ENCODE measurements around the gene EPC1. TPM values are rescaled to one million over a fixed set of nuclear protein-coding genes. Genes with fewer than 3 reads are reported as not detected.
A peak's percentile ranks its signal among the peaks of the same experiment; 100 is the strongest.

Gene EPC1
- total RNA-seq, 3 donors from 2014 or later: 33.7 to 47.9 (median 46.9) TPM

- H3K4me3 ChIP-seq: no peak overlapping the region
- ATAC-seq: no peak
- no peak for DNase-seq
- peaks cover 14% of the 10 kb centered on the region for H3K4me1 ChIP-seq (ENCODE audit: low read depth)
- H3K9me3 ChIP-seq: no peaks in the 10 kb centered on the region
- intact Hi-C loops (cut with DNase I, micrococcal nuclease): no loop called here
- H3K36me3 ChIP-seq (ENCODE audit: low read depth): no peaks in the 10 kb centered on the region
- TF ChIP-seq CTCF (IDR thresholded peaks at IDR 0.05): no peak
Observed at GRCh38 chr10:32314588-32314987, 32.4 kb downstream of the EPC1 start.

- Histone ChIP-seq H3K4me3 (no peak overlapping the region), H3K4me1 (ENCODE audit: low read depth) (peaks cover 4% of the 10 kb centered on the region), H3K9me3 (no peaks in the 10 kb centered on the region), H3K36me3 (ENCODE audit: low read depth) (no peaks in the 10 kb centered on the region)
- DNase-seq: no peak
- TF ChIP-seq CTCF (IDR thresholded peaks at IDR 0.05): no peak
- intact Hi-C loops (cut with DNase I, micrococcal nuclease): no loop called here
- ATAC-seq: peak; percentile 36
Observed at GRCh38 chr10:32308027-32308603, 38.8 kb downstream of the EPC1 start.

GRCh38 chr10:32307609-32308008 is 39.3 kb downstream of the EPC1 start:
- no peak for TF ChIP-seq CTCF (IDR thresholded peaks at IDR 0.05)
- intact Hi-C loops (cut with DNase I, micrococcal nuclease): no loop called here
- Histone ChIP-seq H3K9me3 (no peaks in the 10 kb centered on the region), H3K36me3 (ENCODE audit: low read depth) (no peaks in the 10 kb centered on the region), H3K4me3 (no peak overlapping the region), H3K4me1 (ENCODE audit: low read depth) (peaks cover 4% of the 10 kb centered on the region)
- ATAC-seq (no peak), DNase-seq (no peak)

GRCh38 chr10:32299354-32299980 is 47.5 kb downstream of the EPC1 start:
- DNase-seq (no peak), ATAC-seq (no peak)
- Histone ChIP-seq H3K36me3 (ENCODE audit: low read depth) (no peaks in the 10 kb centered on the region), H3K9me3 (no peaks in the 10 kb centered on the region), H3K4me1 (ENCODE audit: low read depth) (peaks cover 5% of the 10 kb centered on the region), H3K4me3 (no peak overlapping the region)
- intact Hi-C loops (cut with DNase I, micrococcal nuclease): no loop called here
- TF ChIP-seq CTCF (IDR thresholded peaks at IDR 0.05): no peak

- H3K4me1 ChIP-seq (ENCODE audit: low read depth): peaks cover 5% of the 10 kb centered on the region
- H3K36me3 ChIP-seq (ENCODE audit: low read depth): no peaks in the 10 kb centered on the region
- intact Hi-C loops (cut with DNase I, micrococcal nuclease): no loop called here
- H3K9me3 ChIP-seq: no peaks in the 10 kb centered on the region
- no peak overlapping the region for H3K4me3 ChIP-seq
- no peak for ATAC-seq
- no peak for DNase-seq
- TF ChIP-seq CTCF (IDR thresholded peaks at IDR 0.05): no peak
Observed at GRCh38 chr10:32298075-32298812, 48.7 kb downstream of the EPC1 start.
